Nephron progenitor cell (in vitro differentiated cells): ENCODE data around the gene EXOC3L2.

ENCODE experiments used
- DNase-seq: peaks from one replicate; pipeline ENCODE4 v3.0.0; 2021
- H3K27ac Mint-ChIP-seq: 2 replicates; pipeline ENCODE4 v1.8.0; 2021; ENCODE audit warnings: mild to moderate bottlenecking, moderate library complexity, mixed read lengths
- H3K27me3 Mint-ChIP-seq: 2 replicates; pipeline ENCODE4 v1.8.0; 2021; ENCODE audit warnings: mild to moderate bottlenecking, low read depth, mixed read lengths; ENCODE audit not compliant: poor library complexity
- H3K36me3 Mint-ChIP-seq: 2 replicates; pipeline ENCODE4 v1.8.0; 2021; ENCODE audit warnings: low read depth, mixed read lengths
- H3K4me1 Mint-ChIP-seq: 2 replicates; pipeline ENCODE4 v1.8.0; 2021; ENCODE audit warnings: mixed read lengths
- H3K4me3 Mint-ChIP-seq: 2 replicates; pipeline ENCODE4 v1.8.0; 2021; ENCODE audit warnings: mild to moderate bottlenecking, moderate library complexity, mixed read lengths
- H3K9me3 Mint-ChIP-seq: 2 replicates; pipeline ENCODE4 v1.8.0; 2021; ENCODE audit warnings: mild to moderate bottlenecking, moderate library complexity, mixed read lengths
- CTCF ChIP-seq: fragments of 200-600 bp; sonication (generic); IDR thresholded peaks from 2 replicates; pipeline ENCODE4 v1.5.0; 2021; ENCODE audit warnings: antibody characterized with exemption

EXOC3L2 gene

DNA sequence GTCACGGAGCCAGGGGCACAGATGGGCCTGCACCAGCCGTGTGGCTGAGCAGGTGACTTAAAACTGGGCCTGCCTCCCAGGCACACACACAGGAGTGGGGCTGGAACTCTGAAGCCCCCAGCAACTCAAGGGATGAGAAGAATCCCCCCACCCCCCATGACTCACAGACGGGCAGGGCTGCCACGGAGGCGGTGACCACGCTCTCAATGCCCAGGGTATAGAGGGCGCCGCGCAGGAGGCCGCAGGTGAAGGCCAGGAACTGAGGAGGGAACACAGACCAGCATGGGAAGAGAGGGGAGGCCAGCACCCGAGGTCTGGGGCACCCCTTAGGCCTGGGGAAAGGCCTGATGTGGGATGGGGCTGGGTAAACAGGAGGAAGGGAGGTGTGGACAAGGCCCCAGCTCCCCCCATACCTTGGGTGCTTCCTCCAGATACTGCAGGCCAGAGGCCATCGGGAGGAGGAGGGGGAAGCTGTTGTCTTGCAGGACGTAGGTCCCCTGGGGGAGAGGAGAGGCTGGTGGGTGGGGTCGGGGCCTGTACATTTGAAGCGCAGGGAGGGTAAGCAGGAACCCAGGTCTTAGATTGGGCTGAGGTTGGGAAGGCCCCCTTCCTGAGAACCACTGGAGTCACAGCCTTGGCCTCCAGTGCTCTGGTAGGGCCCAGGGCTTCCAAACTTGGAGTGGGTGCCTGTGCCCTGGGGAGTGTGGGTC is 81.3 kb downstream of the EXOC3L2 start:
- Mint-ChIP-seq H3K36me3 (no peaks in the 10 kb centered on the region), H3K9me3 (no peaks in the 10 kb centered on the region), H3K27ac (no peak overlapping the region), H3K4me3 (no peak overlapping the region), H3K27me3 (peaks cover 6% of the 10 kb centered on the region), H3K4me1 (peaks cover 24% of the 10 kb centered on the region)
- TF ChIP-seq CTCF, result no peak
- no peak for DNase-seq

- Mint-ChIP-seq H3K4me3 (no peak overlapping the region), H3K9me3 (no peaks in the 10 kb centered on the region), H3K27ac (no peak overlapping the region), H3K36me3 (no peaks in the 10 kb centered on the region), H3K4me1 (peaks cover 24% of the 10 kb centered on the region), H3K27me3 (peaks cover 6% of the 10 kb centered on the region)
- DNase-seq, result no peak
- no peak for TF ChIP-seq CTCF
These were observed 82.1 kb downstream of the EXOC3L2 start for GRCh38 chr19:45163156-45163555.

DNA sequence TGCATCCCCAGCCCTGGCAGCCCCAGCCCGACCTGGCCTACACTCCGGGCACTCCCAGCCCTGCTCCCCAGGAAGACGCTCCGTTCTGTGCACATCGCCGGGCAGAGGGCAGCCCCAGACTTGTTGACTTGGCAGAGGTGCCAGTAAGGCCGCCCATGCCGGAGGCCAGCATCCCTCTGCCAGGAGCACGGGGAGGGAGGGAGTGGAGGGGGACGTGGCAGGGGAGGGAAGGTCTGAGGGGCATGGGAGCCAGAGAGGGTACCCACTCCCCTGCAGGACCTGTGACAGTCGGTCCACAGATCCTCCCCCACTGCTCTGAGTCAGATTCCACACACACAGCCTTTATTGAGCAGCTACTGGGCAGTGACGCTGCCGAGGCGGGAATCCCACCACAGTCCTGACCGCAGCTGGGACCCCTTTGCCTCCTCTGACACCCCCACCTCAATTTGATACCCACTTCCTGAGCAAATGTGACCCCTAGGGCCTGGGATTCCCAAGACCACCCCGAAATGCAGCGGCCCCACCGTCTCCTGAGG is 82.5 kb downstream of the EXOC3L2 start:
- peaks cover 24% of the 10 kb centered on the region for H3K4me1 Mint-ChIP-seq

More for the DNA sequence above, 82.5 kb downstream of the EXOC3L2 start:
- Mint-ChIP-seq H3K36me3 (no peaks in the 10 kb centered on the region), H3K27ac (no peak overlapping the region), H3K27me3 (peaks cover 6% of the 10 kb centered on the region), H3K9me3 (no peaks in the 10 kb centered on the region), H3K4me3 (no peak overlapping the region)
- no peak for DNase-seq
- TF ChIP-seq CTCF, result no peak
